A549 (cell line): ENCODE measurements around the gene FSTL4. TPM values are rescaled to one million over a fixed set of nuclear protein-coding genes. Genes with fewer than 3 reads are reported as not detected.

Source experiments
- ATAC-seq, 2 experiments: fragments of 200-7000 bp in 1 of 2; fragments of >200 bp in 1 of 2; cut with Nextera tagmentation in 1 of 2; cut with Tn5 transposase in 1 of 2; 3 replicates each; pipeline versions ENCODE4 v1.8.0 to v1.9.1; 2018 to 2020; ENCODE audit warnings: mild to moderate bottlenecking in 1 of 2, moderate library complexity in 1 of 2
- CTCF ChIA-PET: fragments of 300-600 bp; sonication (Branson Sonifier 250); formaldehyde crosslinking; extraction: SDS; loops from one replicate; lab custom pipeline; 2021; ENCODE audit warnings: antibody characterized with exemption, inconsistent platforms; lab: Yijun Ruan, JAX
- POLR2A ChIA-PET: fragments of 350-600 bp; formaldehyde crosslinking; extraction: SDS; loops from one replicate; lab custom pipeline; 2021; ENCODE audit warnings: antibody characterized with exemption, inconsistent platforms; lab: Yijun Ruan, JAX
- DNase-seq, 2 experiments: peaks; one replicate each; pipeline versions ENCODE4 v3.0.0 to v3.0.0-alpha.2; 2011 to 2016; ENCODE audit warnings: low read depth in 1 of 2, low spot score in 1 of 2
- FAIRE-seq: peaks from 2 replicates; lab custom pipeline; 2011; peaks lifted over from hg19 to GRCh38; lab: Jason Lieb, UNC
- H3K27ac ChIP-seq, 2 experiments: fragments of >200 bp; sonication (Bioruptor Twin); formaldehyde crosslinking; 3 replicates each; pipeline ENCODE4 v1.5.1; 2016 to 2017
- H3K4me1 ChIP-seq: fragments of >200 bp; sonication (Bioruptor Twin); formaldehyde crosslinking; 3 replicates; pipeline ENCODE4 v1.6.1; 2016
- H3K4me2 ChIP-seq: fragments of >200 bp; sonication (Bioruptor Twin); formaldehyde crosslinking; 3 replicates; pipeline ENCODE4 v1.6.1; 2016
- H3K4me3 ChIP-seq: fragments of >200 bp; sonication (Bioruptor Twin); formaldehyde crosslinking; 3 replicates; pipeline ENCODE4 v1.5.1; 2016
- H3K9me3 ChIP-seq: fragments of >200 bp; sonication (Bioruptor Twin); formaldehyde crosslinking; 3 replicates; pipeline ENCODE4 v1.6.1; 2016
- BCL3 ChIP-seq: fragments of >200 bp; sonication (Bioruptor Twin); formaldehyde crosslinking; IDR thresholded peaks from 3 replicates; pipeline ENCODE4 v1.6.1; 2016
- BHLHE40 ChIP-seq: IDR thresholded peaks from 2 replicates; pipeline ENCODE4 v1.6.1; 2012; ENCODE audit warnings: low read depth, low read length, inconsistent platforms
- E2F6 ChIP-seq: IDR thresholded peaks from 2 replicates; pipeline ENCODE4 v1.6.1; 2012; ENCODE audit warnings: low read depth, borderline replicate concordance
- ELK1 ChIP-seq: fragments of 150-350 bp; IDR thresholded peaks from 2 replicates; pipeline ENCODE4 v1.6.1; 2014; ENCODE audit warnings: low read depth, mild to moderate bottlenecking, low read length
- FOSB ChIP-seq: fragments of 250-450 bp; sonication (Bioruptor Pico); IDR thresholded peaks from 2 replicates; pipeline ENCODE4 v1.5.0; 2020; ENCODE audit warnings: mild to moderate bottlenecking, moderate library complexity
- FOSL2 ChIP-seq, 2 experiments: fragments of 450-650 bp in 1 of 2; fragments of >200 bp in 1 of 2; sonication (Bioruptor Twin) in 1 of 2; formaldehyde crosslinking; IDR thresholded peaks; 2 replicates each; pipeline versions ENCODE4 v1.5.0 to v1.6.1; 2016 to 2020; ENCODE audit warnings: mild to moderate bottlenecking in 1 of 2, moderate library complexity in 1 of 2
- HOXB13 ChIP-seq: fragments of 250-450 bp; sonication (Bioruptor Pico); IDR thresholded peaks from 2 replicates; pipeline ENCODE4 v1.5.0; 2020; ENCODE audit warnings: low read depth, mild to moderate bottlenecking, moderate library complexity
- HOXB5 ChIP-seq: fragments of 250-450 bp; sonication (Bioruptor Pico); IDR thresholded peaks from 2 replicates; pipeline ENCODE4 v1.5.0; 2020; ENCODE audit warnings: mild to moderate bottlenecking, moderate library complexity
- MAX ChIP-seq: IDR thresholded peaks from 2 replicates; pipeline ENCODE4 v1.6.1; 2012
- POLR2A ChIP-seq: IDR thresholded peaks from 2 replicates; pipeline ENCODE4 v1.6.1; 2012; ENCODE audit warnings: mild to moderate bottlenecking, low read length
- RAD21 ChIP-seq, 2 experiments: fragments of >200 bp in 1 of 2; sonication (Bioruptor Twin) in 1 of 2; formaldehyde crosslinking in 1 of 2; IDR thresholded peaks in 1 of 2; conservative IDR thresholded peaks in 1 of 2; 2 replicates in 1 of 2; 3 replicates in 1 of 2; pipeline ENCODE4 v1.6.1; 2012 to 2018; ENCODE audit warnings: inconsistent platforms in 1 of 2
- TP53 ChIP-seq: fragments of 250-450 bp; sonication (Bioruptor Pico); IDR thresholded peaks from 2 replicates; pipeline ENCODE4 v1.5.0; 2021; ENCODE audit warnings: mild to moderate bottlenecking, moderate library complexity
- USF2 ChIP-seq: fragments of 450-650 bp; IDR thresholded peaks from 2 replicates; pipeline ENCODE4 v1.6.1; 2014; ENCODE audit warnings: antibody characterized with exemption
- WGBS: methylation state at CpG from one replicate; pipeline ENCODE4 v1.1.6; 2017; ENCODE audit errors: missing lambda C conversion rate; 5-methylcytosine and 5-hydroxymethylcytosine counted together
- polyA plus RNA-seq, 4 experiments: library from polyadenylated mRNA; depleted of rRNA in 3 of 4; stranded (reverse); fragments of >200 nt; fragmentation: RNase III in 1 of 4; extraction: RNeasy Plus Mini Kit Qiagen cat#74134 plus additional on column Dnase treatment in 1 of 4; gene quantifications; 2 replicates in 3 of 4; 3 replicates in 1 of 4; pipeline ENCODE4 v1.2.3, GENCODE V29; 2011 to 2017

Gene FSTL4
- polyA plus RNA-seq, 2 of the 4 experiments (the other 2 are of a cell fraction): 1.6 to 1.8 TPM

GRCh38 chr5:133233616-133234015 lies 378.7 kb downstream of the FSTL4 start:
- no peaks in the 10 kb centered on the region for H3K9me3 ChIP-seq
- DNase-seq (no peak), FAIRE-seq (no peak), ATAC-seq (no peak)
- no peak overlapping the region for H3K4me3 ChIP-seq
- ChIA-PET CTCF (interaction anchor here (0.9 to 10.2 kb wide), 3 partner anchors 9 to 189 kb away, joined by 3 to 71 read pairs (median 3); no protein-coding TSS in a partner anchor), POLR2A (no interaction called here)
- H3K4me2 ChIP-seq: no peak overlapping the region
- 0 out of 6 replicates have a peak overlapping the region, but pooled peaks of 1 of the 2 experiments have one; percentile 48 for H3K27ac ChIP-seq
- TF ChIP-seq HOXB5 (CRISPR knock-in tag) (no peak), POLR2A (no peak), E2F6 (no peak), USF2 (no peak), ELK1 (no peak), FOSB (CRISPR knock-in tag) (no peak), BCL3 (no peak), FOSL2 (IDR thresholded peaks at IDR 0.05) (no peak), FOSL2 (CRISPR knock-in tag; IDR thresholded peaks at IDR 0.05) (no peak)
- WGBS: 88% methylated on average over 9 of the region's 9 CpGs
- H3K4me1 ChIP-seq: peaks cover 25% of the 10 kb centered on the region

GRCh38 chr5:133232911-133233310 lies 379.4 kb downstream of the FSTL4 start:
- no peak overlapping the region for H3K4me3 ChIP-seq
- H3K27ac ChIP-seq: peak overlapping the region in 1 of 2 experiments; percentile 48; a peak in 3 of 6 replicates
- FAIRE-seq: no peak
- CTCF ChIA-PET: interaction anchor here (0.9 to 10.2 kb wide), 2 partner anchors 12 to 190 kb away, joined by 3 to 71 read pairs; no protein-coding TSS in a partner anchor
- DNase-seq: no peak
- POLR2A ChIA-PET: no interaction called here
- peaks cover 25% of the 10 kb centered on the region for H3K4me1 ChIP-seq
- no peak overlapping the region for H3K4me2 ChIP-seq
- 91% methylated on average over 7 of the region's 7 CpGs for WGBS
- ATAC-seq: no peak
- no peaks in the 10 kb centered on the region for H3K9me3 ChIP-seq
- TF ChIP-seq RAD21 (conservative IDR thresholded peaks at IDR 0.05 in 1 of 2, IDR thresholded peaks at IDR 0.05 in 1 of 2) (no peak), MAX (no peak), HOXB13 (CRISPR knock-in tag) (no peak)

- DNase-seq (no peak), FAIRE-seq (no peak)
- Histone ChIP-seq H3K4me2 (no peak overlapping the region), H3K4me1 (peaks cover 25% of the 10 kb centered on the region), H3K27ac (peak overlapping the region in 1 of 2 experiments; percentile 48; a peak in 3 of 6 replicates)
- CTCF ChIA-PET: interaction anchor here (10.2 kb wide), 1 partner anchor 12 kb away, joined by 71 read pairs; no protein-coding TSS in a partner anchor
- TF ChIP-seq BHLHE40 (no peak), TP53 (CRISPR knock-in tag) (no peak), E2F6 (no peak)
- TF ChIP-seq, all 56 proteins: peak for 0
- H3K4me3 ChIP-seq: no peak overlapping the region
- 81% methylated on average over 3 of the region's 3 CpGs for WGBS
- no peak for ATAC-seq
- POLR2A ChIA-PET: no interaction called here
- no peaks in the 10 kb centered on the region for H3K9me3 ChIP-seq
Measured at GRCh38 chr5:133232435-133232834, 379.9 kb downstream of the FSTL4 start.
